ENCODE results near the gene SLC39A7.

The SLC39A7 gene

GRCh38 chr6:33165581-33166258 is 34.9 kb upstream of the SLC39A7 start:
- Mint-ChIP-seq H3K27me3 (peaks cover 28% of the 10 kb centered on the region), H3K9me3 (no peaks in the 10 kb centered on the region), H3K36me3 (no peaks in the 10 kb centered on the region), H3K4me1 (peaks cover 14% of the 10 kb centered on the region), H3K4me3 (no peak overlapping the region), H3K27ac (no peak overlapping the region)
- DNase-seq, result no peak
- CTCF ChIA-PET, result interaction anchor here (1.2 kb wide), 1 partner anchor 32 kb away, joined by 3 read pairs; no protein-coding TSS in a partner anchor

DNA sequence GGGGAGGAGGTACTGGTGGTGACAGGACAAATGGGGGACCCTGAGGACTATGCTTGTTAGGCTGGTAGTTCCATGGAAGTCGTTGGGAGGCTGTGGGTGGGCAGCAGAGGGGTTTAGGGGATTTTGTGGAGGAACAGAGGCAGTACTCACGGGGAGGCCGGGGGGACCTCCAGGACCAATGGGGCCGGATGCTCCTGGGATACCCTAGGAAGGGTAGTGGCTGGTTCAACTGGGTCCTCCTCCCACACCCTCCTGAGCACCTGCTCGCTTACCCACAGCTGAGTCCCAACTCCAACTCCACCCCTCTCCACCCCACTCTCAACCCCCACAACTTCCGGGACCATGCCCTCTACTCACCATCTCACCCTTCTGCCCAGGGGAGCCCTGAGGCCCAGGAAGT is 34.3 kb upstream of the SLC39A7 start:
- peaks cover 25% of the 10 kb centered on the region for H3K27me3 Mint-ChIP-seq
- CTCF ChIA-PET, result interaction anchor here (1.2 kb wide), 1 partner anchor 32 kb away, joined by 3 read pairs; no protein-coding TSS in a partner anchor

GRCh38 chr6:33166811-33167210 is 33.9 kb upstream of the SLC39A7 start:
- Mint-ChIP-seq H3K27ac (no peak overlapping the region), H3K9me3 (no peaks in the 10 kb centered on the region), H3K4me1 (peaks cover 4% of the 10 kb centered on the region), H3K36me3 (no peaks in the 10 kb centered on the region), H3K4me3 (no peak overlapping the region), H3K27me3 (peaks cover 20% of the 10 kb centered on the region)
- DNase-seq, result no peak
- CTCF ChIA-PET, result interaction anchor here (1.2 kb wide), 1 partner anchor 31 kb away, joined by 3 read pairs; no protein-coding TSS in a partner anchor

More for the DNA sequence above, 34.3 kb upstream of the SLC39A7 start:
- H3K9me3 Mint-ChIP-seq, result no peaks in the 10 kb centered on the region
- no peak for DNase-seq
- no peaks in the 10 kb centered on the region for H3K36me3 Mint-ChIP-seq
- no peak overlapping the region for H3K27ac Mint-ChIP-seq
- peaks cover 8% of the 10 kb centered on the region for H3K4me1 Mint-ChIP-seq
- H3K4me3 Mint-ChIP-seq, result no peak overlapping the region

GRCh38 chr6:33167374-33168283 is 33.0 kb upstream of the SLC39A7 start:
- no peak for DNase-seq
- no peak overlapping the region for H3K27ac Mint-ChIP-seq
- no peaks in the 10 kb centered on the region for H3K36me3 Mint-ChIP-seq
- H3K4me3 Mint-ChIP-seq, result no peak overlapping the region
- CTCF ChIA-PET, result no interaction called here
- peaks cover 21% of the 10 kb centered on the region for H3K27me3 Mint-ChIP-seq
- H3K9me3 Mint-ChIP-seq, result no peaks in the 10 kb centered on the region
- H3K4me1 Mint-ChIP-seq, result no peaks in the 10 kb centered on the region

DNA sequence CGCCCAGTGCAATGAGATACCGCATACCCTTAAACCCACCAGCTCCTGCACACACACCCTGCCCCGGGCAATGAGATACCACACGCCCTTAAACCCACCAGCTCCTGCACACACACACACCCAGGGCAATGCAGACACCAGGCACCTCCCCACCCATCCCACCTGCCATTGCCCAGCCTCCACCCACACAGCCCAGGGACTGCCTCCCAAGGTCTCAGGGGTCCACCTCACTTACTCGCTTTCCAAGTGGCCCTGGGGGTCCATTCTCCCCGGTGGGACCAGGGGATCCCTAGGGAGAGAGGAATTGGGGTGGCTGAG is 32.4 kb upstream of the SLC39A7 start:
- peaks cover 27% of the 10 kb centered on the region for H3K27me3 Mint-ChIP-seq
- no peak for DNase-seq
- no peaks in the 10 kb centered on the region for H3K9me3 Mint-ChIP-seq
- H3K27ac Mint-ChIP-seq, result no peak overlapping the region
- H3K4me3 Mint-ChIP-seq, result no peak overlapping the region
- CTCF ChIA-PET, result no interaction called here
- no peaks in the 10 kb centered on the region for H3K36me3 Mint-ChIP-seq
- H3K4me1 Mint-ChIP-seq, result no peaks in the 10 kb centered on the region

DNA sequence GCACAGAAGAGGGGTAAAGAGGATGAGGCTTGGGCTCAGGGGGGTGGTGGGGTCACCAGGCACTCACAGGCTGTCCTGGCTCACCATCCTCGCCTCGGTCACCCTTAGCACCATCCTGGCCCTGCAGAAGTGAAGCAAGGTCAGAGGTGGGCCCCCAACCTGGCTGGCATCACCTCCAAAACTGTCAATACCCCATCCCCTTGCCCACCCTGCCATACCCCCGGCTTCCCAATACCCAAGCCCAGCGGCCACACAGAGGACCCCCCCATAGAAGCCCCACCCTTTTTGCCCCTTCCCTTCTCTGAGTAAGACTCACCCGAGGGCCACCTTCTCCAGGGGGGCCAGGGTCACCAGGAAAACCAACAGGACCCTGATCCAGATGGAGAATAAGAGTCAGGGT is 32.0 kb upstream of the SLC39A7 start:
- Mint-ChIP-seq H3K27ac (no peak overlapping the region), H3K4me3 (no peak overlapping the region), H3K36me3 (no peaks in the 10 kb centered on the region), H3K9me3 (no peaks in the 10 kb centered on the region), H3K4me1 (no peaks in the 10 kb centered on the region), H3K27me3 (peaks cover 31% of the 10 kb centered on the region)
- CTCF ChIA-PET, result no interaction called here
- no peak for DNase-seq

DNA sequence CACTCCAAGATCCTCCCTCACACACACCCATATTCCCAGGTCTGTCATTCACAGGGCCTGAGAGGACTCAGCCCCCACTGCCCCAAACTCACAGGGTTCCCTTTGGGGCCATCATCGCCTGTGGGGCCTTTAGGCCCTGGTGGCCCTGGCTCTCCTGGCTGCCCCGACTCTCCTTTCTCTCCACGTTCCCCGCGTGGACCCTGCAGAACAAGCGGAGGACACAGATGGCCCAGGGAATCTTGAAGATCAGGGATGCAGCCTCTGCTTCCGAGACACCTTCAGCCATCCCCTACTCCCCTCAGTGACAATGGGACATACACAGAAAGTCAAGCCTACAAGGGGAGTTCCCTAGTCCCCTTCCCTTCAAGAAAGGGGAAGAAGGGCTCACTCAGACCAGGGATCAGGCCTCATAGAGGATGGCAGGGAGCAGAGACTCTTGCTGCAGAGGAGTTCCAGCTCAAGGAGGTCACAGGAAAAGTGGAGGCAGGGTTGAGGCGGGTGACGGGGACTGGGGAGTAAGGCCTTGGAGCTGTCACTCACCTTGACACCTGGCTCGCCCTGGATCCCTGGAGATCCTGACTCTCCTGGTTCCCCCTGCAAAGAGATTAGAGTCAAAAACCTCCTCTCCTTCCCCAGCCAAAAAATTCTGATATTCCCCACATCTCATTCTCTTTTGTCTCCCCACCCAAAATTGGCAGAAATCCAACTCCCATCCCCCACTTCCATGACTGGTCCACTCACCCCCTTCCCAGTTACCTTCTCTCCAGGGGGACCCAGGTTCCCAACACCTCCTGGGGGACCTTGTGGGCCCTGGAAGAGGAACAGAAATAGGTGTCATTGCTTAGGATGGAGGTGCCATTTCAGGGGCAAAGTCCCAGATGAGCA is 31.1 kb upstream of the SLC39A7 start:
- DNase-seq, result no peak
- Mint-ChIP-seq H3K27ac (no peak overlapping the region), H3K4me3 (no peak overlapping the region), H3K36me3 (no peaks in the 10 kb centered on the region), H3K27me3 (peaks cover 30% of the 10 kb centered on the region), H3K9me3 (no peaks in the 10 kb centered on the region), H3K4me1 (no peaks in the 10 kb centered on the region)
- CTCF ChIA-PET, result no interaction called here

GRCh38 chr6:33170176-33171015 is 30.3 kb upstream of the SLC39A7 start:
- CTCF ChIA-PET, result no interaction called here
- Mint-ChIP-seq H3K4me3 (no peak overlapping the region), H3K27ac (no peak overlapping the region), H3K4me1 (no peaks in the 10 kb centered on the region), H3K36me3 (no peaks in the 10 kb centered on the region), H3K9me3 (no peaks in the 10 kb centered on the region), H3K27me3 (peaks cover 38% of the 10 kb centered on the region)
- DNase-seq, result no peak

DNA sequence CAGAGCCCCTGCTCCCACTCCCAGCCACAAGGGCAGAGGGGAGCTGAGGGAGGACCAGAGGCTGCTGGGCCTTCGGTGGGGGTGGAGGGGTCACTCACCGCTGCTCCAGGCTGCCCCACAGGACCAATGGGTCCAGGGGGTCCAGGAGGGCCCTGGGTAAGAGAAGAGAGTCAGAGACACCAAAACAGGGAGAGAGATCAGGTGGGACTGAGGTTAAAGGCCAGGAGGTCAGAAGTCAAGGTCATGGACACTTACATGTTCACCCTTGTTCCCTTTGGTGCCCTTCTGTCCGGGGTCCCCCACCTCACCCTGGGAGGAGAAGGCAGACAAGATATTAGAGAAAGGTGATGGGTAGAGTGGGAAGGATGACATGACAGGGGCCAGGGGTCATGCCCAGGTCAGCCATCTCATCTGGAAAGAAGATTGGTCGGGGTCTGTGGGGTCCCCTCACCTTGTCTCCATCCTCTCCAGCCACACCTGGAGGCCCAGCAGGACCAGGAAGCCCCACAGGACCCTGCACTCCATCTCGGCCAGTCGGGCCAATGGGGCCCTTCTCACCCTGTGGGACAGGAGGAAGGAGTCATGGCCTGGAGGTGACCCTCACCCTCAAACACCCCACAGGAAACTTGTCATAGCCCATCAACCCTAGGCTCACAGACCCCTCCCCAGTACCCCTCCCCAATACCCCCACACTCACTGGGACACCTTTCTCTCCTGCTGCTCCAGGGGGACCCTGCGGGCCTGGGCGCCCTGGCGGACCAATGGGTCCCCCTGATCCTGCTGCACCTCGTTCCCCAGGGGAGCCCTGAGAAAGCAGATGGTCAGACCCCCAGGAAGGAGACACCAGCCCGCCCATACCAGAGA is 29.4 kb upstream of the SLC39A7 start:
- Mint-ChIP-seq H3K9me3 (no peaks in the 10 kb centered on the region), H3K4me1 (no peaks in the 10 kb centered on the region), H3K27me3 (peaks cover 46% of the 10 kb centered on the region), H3K36me3 (no peaks in the 10 kb centered on the region), H3K27ac (no peak overlapping the region), H3K4me3 (no peak overlapping the region)
- DNase-seq, result no peak
- CTCF ChIA-PET, result no interaction called here

DNA sequence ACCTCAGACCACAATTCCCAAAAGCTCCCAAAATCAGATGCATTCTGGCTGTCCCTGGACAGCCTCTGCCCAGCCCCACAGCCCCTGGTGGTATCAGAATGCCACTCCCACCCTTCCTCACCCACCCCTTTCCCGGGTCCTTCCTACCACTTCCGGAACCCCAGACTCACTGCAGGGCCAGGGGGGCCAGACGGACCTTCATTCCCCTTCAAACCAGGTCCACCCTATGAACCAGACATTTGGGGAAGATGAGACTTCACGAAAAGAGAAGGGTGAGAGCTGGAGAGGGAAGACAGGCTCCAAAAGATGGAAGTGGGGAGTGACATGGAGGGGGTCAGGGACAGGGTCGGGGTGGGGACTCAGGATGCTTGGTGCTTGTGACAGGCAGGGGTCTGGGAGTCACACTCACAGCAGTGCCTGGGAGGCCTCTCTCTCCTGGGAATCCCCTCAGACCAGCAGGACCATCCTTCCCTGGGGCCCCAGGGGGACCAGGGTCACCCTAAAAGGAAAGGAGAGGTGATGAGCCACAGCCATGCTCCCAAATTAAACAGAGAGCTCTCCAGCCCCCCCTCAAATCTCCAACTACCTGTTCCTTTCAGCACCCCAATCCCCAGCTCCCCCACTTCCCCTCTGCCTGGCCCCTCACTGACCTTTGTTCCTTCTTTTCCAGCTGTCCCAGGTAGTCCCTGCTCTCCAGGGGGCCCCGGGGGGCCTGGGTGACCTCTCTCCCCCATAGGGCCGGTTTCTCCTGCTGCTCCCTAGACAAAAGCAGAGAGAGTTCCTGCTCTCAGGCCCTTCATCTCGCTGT is 28.6 kb upstream of the SLC39A7 start:
- Mint-ChIP-seq H3K27me3 (peaks cover 45% of the 10 kb centered on the region), H3K9me3 (no peaks in the 10 kb centered on the region), H3K36me3 (no peaks in the 10 kb centered on the region), H3K4me1 (no peaks in the 10 kb centered on the region), H3K4me3 (no peak overlapping the region), H3K27ac (no peak overlapping the region)
- CTCF ChIA-PET, result interaction anchor here (1.0 to 1.9 kb wide), 4 partner anchors 11 to 36 kb away, joined by 3 to 7 read pairs (median 3); no protein-coding TSS in a partner anchor
- DNase-seq, result no peak

GRCh38 chr6:33172688-33173534 is 27.8 kb upstream of the SLC39A7 start:
- H3K27ac Mint-ChIP-seq, result no peak overlapping the region
- CTCF ChIA-PET, result interaction anchor here (0.8 to 1.9 kb wide), 9 partner anchors 11 to 170 kb away, joined by 3 to 9 read pairs (median 3); no protein-coding TSS in a partner anchor
- H3K9me3 Mint-ChIP-seq, result no peaks in the 10 kb centered on the region
- H3K36me3 Mint-ChIP-seq, result no peaks in the 10 kb centered on the region
- H3K27me3 Mint-ChIP-seq, result peaks cover 48% of the 10 kb centered on the region
- H3K4me3 Mint-ChIP-seq, result no peak overlapping the region
- H3K4me1 Mint-ChIP-seq, result no peaks in the 10 kb centered on the region
- DNase-seq, result no peak
